GM19035 (cell line): ENCODE measurements around the gene ST6GAL2.

ENCODE experiments used
- ATAC-seq: cut with Tn5 transposase; IDR thresholded peaks from one replicate; pipeline ENCODE4 v1.9.1; 2021; ENCODE audit not compliant: unreplicated experiment

Gene ST6GAL2

DNA sequence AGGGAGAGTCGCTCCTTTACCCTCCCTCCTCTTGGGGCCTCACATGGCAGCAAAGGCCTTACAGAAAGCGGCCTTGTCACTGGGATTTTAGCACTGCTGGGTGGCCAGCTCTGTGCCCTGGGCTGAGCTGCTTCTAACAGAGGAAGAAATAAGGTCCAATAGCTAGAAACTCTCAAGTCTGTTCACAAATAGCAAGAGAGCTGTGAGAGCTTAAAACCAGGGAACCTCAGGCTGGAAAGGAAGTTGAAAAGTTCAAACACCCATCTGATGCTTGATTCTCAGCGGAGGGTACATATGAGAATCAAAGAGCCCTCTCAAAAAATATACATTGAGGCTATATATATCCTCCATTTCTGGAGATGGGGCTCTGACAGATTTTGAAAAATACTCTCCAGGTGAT is 54.7 kb downstream of the ST6GAL2 start:
- no peak for ATAC-seq

- no peak for ATAC-seq
Observed at GRCh38 chr2:106830191-106830590, 55.8 kb downstream of the ST6GAL2 start.

- no peak for ATAC-seq
Observed at GRCh38 chr2:106828119-106828518, 57.8 kb downstream of the ST6GAL2 start.

GRCh38 chr2:106827158-106827557 is 58.8 kb downstream of the ST6GAL2 start:
- ATAC-seq, result no peak

GRCh38 chr2:106825161-106825560 is 60.8 kb downstream of the ST6GAL2 start:
- no peak for ATAC-seq

DNA sequence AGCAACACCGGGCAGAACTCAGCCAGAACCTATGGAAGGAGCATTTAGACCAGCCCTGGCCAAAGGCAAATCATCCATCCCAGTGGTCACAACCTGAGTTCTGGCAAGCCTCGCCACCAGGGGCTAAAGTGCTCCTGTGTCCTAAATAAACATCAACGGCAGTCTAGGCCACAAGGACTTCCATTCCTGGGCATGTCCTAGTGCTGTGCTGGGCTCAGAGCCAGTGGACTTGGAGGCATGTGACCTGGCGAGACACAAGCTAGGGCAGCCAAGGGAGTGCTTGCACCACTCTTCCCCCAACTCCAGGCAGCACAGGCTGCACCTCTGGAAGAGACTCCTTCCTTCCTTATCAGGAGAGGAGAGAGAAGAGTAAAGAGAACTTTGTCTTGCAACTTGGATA is 69.0 kb downstream of the ST6GAL2 start:
- ATAC-seq, result no peak

DNA sequence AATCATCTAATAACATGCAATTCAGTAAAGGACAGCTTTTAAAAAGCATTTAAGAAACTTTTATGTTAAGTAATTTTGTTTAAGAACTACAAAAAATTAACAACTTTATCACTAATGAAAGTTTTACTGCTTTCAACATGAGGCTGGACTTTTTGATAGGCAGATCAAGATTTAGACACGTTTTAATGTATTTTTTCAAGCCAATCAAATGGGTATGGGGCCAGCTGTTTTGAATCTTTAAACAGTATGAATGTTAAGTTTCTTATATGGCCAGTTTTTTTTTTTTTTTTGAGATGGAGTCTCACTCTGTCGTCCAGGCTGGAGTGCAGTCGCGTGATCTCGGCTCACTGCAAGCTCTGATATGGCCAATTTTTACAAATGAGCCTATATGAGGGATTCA is 73.1 kb downstream of the ST6GAL2 start:
- no peak for ATAC-seq

GRCh38 chr2:106812383-106812782 is 73.6 kb downstream of the ST6GAL2 start:
- ATAC-seq, result no peak

- ATAC-seq, result no peak
Observed at GRCh38 chr2:106805716-106806115, 80.3 kb downstream of the ST6GAL2 start.

DNA sequence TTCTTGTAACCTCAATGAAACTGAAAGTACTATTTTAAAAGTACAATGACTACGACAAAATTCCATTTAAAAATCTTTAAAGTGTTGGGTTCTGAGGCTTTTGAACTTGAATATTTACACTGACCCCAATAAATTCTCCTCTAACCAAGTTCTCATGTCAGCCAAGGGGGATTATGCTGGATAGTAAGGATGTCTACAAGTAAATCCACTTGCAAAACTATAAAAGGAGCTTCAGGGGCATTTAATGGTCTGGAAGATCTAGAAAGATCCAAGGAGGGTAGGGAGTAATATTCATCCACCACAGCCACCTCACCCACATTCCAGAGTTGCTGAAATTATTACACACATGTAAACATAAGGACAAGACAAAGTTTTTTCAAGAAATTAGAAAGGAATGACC is 81.8 kb downstream of the ST6GAL2 start:
- ATAC-seq, result no peak

GRCh38 chr2:106800976-106801655 is 84.9 kb downstream of the ST6GAL2 start:
- no peak for ATAC-seq

DNA sequence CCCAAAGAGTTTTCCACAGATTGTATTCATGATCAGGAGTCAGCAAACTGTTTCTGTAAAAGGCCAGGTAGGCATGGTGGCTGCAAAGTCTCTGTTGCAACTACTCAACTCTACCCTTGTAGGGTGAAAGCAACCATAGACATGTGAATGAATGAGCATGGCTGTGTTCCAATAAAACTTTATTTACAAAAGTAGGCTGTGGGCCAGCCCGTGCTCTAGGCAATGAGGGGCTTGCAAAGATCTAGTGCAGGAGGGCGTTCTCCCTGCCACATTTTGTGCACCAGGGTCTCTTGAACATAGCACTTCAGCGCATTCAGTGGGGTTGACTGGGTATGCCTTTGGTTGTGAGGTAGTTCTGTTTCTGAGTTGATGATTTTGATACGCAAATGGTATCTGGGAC is 85.8 kb downstream of the ST6GAL2 start:
- ATAC-seq, result no peak

- ATAC-seq, result no peak
Observed at GRCh38 chr2:106798826-106799552, 87.0 kb downstream of the ST6GAL2 start.

DNA sequence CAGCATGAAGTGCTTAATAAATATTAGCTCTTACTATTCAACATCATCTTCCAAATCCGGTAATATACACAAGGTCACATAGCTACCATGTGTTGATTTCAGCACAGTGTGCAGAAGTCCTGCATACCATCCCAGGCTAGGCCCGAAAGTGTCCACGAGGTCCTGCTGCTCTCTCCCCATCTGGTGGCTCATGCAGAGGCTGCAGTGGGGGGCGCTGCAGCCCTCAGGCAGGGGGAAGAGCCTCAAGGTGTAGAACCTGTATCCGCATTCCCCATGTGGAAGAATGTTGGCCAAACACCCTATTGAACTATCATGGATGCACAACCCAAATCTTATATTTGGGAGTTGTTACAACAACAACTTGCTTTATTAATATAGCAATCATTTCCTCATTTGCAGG is 88.5 kb downstream of the ST6GAL2 start:
- no peak for ATAC-seq

DNA sequence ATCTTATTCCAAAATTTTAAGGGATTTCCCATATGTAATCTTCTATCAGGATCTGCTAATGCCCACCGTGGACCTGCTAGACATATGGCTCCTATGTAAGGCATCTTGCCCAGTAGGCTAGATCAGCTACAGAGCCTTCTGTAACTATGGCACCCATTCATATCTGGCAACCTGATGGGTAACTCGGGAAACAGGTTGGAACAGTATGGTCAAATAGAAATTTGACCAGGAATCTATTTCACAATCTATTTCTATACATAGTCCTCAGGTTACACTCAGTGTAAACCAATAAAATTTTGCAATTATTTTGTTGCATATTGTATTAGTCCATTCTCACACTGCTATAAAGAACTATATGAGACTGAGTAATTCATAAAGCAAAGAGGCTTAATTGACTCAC is 93.3 kb downstream of the ST6GAL2 start:
- ATAC-seq, result no peak

DNA sequence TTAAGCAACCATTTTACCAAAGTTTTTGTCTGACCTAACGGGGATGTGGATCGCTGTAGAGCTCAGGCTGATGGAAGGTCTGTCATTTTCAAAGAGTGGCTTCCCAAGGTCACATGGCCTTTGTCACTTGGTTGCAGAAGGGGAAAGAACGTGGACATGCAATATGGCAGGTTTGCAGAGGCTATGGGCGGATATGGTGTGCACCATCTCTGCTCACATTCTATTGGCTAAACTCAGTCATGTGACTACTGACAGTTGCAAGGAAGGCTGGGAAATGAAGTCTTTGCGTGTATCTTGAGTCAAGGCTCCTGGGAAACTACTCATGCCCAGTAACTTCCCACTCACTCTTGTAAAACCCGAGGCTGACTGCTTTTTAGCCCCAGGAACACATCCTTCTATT is 96.8 kb downstream of the ST6GAL2 start:
- ATAC-seq, result no peak

GRCh38 chr2:106782681-106783080 is 103.3 kb downstream of the ST6GAL2 start:
- no peak for ATAC-seq

DNA sequence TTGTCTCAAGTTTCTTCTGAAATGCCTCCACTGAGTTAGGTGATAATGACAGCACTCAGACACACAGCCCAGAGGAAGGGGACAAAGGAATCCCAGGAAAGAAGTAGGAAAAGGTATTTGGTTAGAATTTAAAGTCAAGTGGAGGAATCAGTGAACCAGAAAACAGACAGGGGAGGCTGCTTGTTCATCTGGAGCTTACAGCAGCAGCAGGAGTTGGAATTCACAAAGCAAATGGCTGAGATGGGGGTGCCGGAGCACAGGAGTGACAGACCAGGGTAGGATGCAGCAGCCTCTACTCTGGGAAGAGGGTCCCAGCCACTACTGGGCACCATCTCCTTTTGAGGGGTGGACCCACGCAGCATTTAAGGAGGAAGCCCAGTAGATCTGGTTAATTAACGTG is 104.8 kb downstream of the ST6GAL2 start:
- no peak for ATAC-seq

- ATAC-seq, result no peak
Observed at GRCh38 chr2:106771811-106772210, 114.2 kb downstream of the ST6GAL2 start.

DNA sequence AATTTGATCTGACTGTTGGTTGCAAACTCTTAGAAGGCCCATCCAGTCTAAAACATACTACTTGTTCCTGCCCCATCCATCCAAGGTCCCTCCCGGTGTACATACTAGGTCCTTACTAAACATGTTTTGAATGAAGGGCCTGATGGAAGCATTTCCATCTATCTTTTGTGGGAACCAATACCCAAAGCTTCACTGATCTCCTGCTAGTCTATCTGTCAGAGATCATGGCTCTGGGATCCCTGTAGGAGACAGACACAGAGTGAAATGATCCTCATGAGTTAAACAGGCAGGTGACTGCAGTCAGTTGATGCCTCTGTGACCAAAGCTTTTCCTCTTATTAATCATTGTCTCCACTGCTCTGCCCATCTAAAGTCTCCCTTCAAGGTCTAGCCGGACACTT is 115.0 kb downstream of the ST6GAL2 start:
- ATAC-seq, result no peak

- ATAC-seq, result no peak
Observed at GRCh38 chr2:106764614-106765013, 121.4 kb downstream of the ST6GAL2 start.

- no peak for ATAC-seq
Observed at GRCh38 chr2:106759966-106760365, 126.0 kb downstream of the ST6GAL2 start.
